IPS-18a (cell line): Measurements from ENCODE around the gene CTLA4.

Experiments
- H3K27ac ChIP-seq: one replicate; pipeline ENCODE4 v1.5.1; 2013; ENCODE audit warnings: low read length
- H3K27me3 ChIP-seq: one replicate; pipeline ENCODE4 v1.6.1; 2013; ENCODE audit warnings: mild to moderate bottlenecking, low read length; ENCODE audit not compliant: control insufficient read depth, insufficient read depth
- H3K36me3 ChIP-seq: one replicate; pipeline ENCODE4 v1.6.1; 2013; ENCODE audit warnings: low read depth, low read length; ENCODE audit not compliant: control insufficient read depth
- H3K4me1 ChIP-seq: one replicate; pipeline ENCODE4 v1.6.1; 2013; ENCODE audit warnings: low read depth, low read length; ENCODE audit not compliant: control insufficient read depth
- H3K4me3 ChIP-seq: one replicate; pipeline ENCODE4 v1.5.1; 2013; ENCODE audit warnings: low read length
- H3K9ac ChIP-seq: one replicate; pipeline ENCODE4 v1.6.1; 2013; ENCODE audit warnings: mild to moderate bottlenecking, low read length, moderate library complexity
- H3K9me3 ChIP-seq: one replicate; pipeline ENCODE4 v1.6.1; 2013; ENCODE audit warnings: low read depth, low read length; ENCODE audit not compliant: control insufficient read depth

Gene CTLA4

DNA sequence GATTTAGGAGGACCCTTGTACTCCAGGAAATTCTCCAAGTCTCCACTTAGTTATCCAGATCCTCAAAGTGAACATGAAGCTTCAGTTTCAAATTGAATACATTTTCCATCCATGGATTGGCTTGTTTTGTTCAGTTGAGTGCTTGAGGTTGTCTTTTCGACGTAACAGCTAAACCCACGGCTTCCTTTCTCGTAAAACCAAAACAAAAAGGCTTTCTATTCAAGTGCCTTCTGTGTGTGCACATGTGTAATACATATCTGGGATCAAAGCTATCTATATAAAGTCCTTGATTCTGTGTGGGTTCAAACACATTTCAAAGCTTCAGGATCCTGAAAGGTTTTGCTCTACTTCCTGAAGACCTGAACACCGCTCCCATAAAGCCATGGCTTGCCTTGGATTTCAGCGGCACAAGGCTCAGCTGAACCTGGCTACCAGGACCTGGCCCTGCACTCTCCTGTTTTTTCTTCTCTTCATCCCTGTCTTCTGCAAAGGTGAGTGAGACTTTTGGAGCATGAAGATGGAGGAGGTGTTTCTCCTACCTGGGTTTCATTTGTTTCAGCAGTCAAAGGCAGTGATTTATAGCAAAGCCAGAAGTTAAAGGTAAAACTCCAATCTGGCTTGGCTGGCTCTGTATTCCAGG is at the start of gene CTLA4:
Gene CTLA4, plus strand, starts transcription at position 211 of the 640 bp plus-strand sequence. Its CDS starts 172 bp downstream, at position 383.
- H3K4me1 ChIP-seq: no peaks in the 10 kb centered on the region
- H3K9me3 ChIP-seq: no peaks in the 10 kb centered on the region
- no peak within 1 kb of the TSS for H3K27ac ChIP-seq
- H3K27me3 ChIP-seq: no peaks in the 10 kb centered on the region
- H3K9ac ChIP-seq: no peak within 1 kb of the TSS
- no peaks in the 10 kb centered on the region for H3K36me3 ChIP-seq
- H3K4me3 ChIP-seq: no peak within 1 kb of the TSS

DNA sequence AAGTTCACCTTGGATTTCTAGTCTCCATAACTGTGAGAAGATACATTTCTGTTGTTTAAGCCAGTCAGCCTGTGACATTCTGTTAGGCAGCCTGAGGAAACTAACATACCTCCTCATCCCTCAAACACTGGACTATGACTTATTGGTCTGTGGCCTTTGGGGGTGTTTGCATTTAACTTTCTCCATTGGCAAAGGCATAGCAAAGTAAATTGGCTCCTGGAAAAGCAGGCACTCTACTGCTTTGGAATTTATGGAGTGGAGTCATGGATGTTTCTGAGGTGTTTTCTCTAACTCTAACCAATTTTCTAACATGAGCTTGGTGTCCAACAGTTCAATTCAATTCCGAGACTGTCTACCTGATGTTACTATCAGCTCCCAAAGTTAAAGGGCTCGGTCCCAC is 48.9 kb upstream of the CTLA4 start:
- no peak overlapping the region for H3K4me3 ChIP-seq
- no peaks in the 10 kb centered on the region for H3K27me3 ChIP-seq
- no peak overlapping the region for H3K27ac ChIP-seq
- no peaks in the 10 kb centered on the region for H3K4me1 ChIP-seq
- H3K9ac ChIP-seq: no peak overlapping the region
- H3K36me3 ChIP-seq: no peaks in the 10 kb centered on the region
- no peaks in the 10 kb centered on the region for H3K9me3 ChIP-seq

DNA sequence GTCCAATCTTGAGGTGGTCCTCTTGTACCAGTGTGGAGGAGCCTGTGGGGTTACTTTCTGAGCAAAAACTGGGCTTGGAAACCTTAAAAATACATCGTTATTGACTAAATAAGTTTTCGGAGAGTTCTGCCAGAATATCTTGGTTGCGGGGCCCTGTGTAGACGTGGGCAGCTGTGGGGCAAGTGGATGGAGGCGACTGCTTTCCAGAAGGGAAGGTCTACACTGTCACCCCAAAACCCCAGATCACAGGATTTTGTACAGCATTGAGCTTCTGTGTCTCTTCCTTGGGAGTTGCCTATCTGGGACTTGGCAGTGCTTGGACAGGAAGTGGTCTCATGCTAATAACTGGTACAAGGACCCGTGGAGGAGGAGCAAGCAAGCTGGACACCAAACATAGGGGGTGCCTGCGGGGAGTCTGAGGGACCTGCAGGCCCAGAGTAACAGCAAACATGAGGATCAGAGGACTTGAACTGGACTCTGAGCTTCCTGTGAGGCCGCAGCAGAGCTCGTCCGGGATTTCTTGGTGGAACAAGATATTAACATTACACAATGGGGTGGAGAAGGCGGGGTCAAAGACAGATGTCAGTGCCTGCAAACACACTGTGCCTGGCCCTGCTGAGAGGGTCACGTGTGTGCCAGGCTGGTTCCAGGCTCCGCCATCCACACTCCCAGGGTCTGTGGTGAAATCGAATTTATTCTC is 48.0 kb upstream of the CTLA4 start:
- H3K27me3 ChIP-seq: no peaks in the 10 kb centered on the region
- no peaks in the 10 kb centered on the region for H3K9me3 ChIP-seq
- H3K36me3 ChIP-seq: no peaks in the 10 kb centered on the region
- H3K4me1 ChIP-seq: no peaks in the 10 kb centered on the region
- no peak overlapping the region for H3K4me3 ChIP-seq
- no peak overlapping the region for H3K27ac ChIP-seq
- H3K9ac ChIP-seq: no peak overlapping the region

DNA sequence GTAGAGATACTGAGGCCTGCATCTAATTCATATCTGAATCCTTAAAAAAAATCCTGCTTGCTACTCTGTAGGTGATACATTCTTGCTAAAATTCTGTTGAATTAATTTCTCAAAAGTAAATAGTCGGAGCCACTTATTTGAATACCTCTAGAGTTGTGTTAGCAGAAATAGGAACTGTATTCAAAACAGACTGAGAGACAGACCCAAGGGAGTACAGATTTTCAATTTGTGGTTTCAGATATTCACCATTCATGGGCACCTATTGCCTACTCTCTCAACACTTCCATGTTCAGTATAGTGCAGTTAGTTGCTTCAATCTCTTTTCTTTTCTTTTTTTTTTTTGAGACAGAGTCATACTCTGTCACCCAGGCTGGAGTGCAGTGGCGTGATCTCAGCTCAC is 46.6 kb upstream of the CTLA4 start:
- H3K9me3 ChIP-seq: no peaks in the 10 kb centered on the region
- H3K36me3 ChIP-seq: no peaks in the 10 kb centered on the region
- H3K27ac ChIP-seq: no peak overlapping the region
- no peak overlapping the region for H3K4me3 ChIP-seq
- H3K27me3 ChIP-seq: no peaks in the 10 kb centered on the region
- H3K4me1 ChIP-seq: no peaks in the 10 kb centered on the region
- H3K9ac ChIP-seq: no peak overlapping the region

DNA sequence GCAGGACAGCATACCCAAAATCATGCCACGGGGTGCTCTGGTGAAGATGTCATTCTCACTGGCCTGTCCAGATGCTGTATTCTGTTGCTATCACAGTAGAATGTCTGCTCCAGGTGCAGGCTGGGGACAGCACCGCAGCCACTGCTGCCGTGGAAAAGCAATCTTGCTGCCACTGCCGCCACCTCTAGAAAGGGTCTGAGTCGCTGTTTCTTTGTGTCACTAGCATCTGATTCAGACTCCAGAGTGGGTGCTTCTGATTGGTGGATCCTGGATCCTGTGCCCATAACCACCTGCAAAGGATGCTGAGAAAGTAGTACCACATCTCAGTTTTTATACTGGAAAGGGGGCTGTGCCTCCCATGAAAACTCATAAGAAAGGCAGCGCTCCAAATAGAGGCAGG is 45.3 kb upstream of the CTLA4 start:
- Histone ChIP-seq H3K4me3 (no peak overlapping the region), H3K9ac (no peak overlapping the region), H3K4me1 (no peaks in the 10 kb centered on the region), H3K27ac (no peak overlapping the region), H3K36me3 (no peaks in the 10 kb centered on the region), H3K27me3 (no peaks in the 10 kb centered on the region), H3K9me3 (no peaks in the 10 kb centered on the region)

DNA sequence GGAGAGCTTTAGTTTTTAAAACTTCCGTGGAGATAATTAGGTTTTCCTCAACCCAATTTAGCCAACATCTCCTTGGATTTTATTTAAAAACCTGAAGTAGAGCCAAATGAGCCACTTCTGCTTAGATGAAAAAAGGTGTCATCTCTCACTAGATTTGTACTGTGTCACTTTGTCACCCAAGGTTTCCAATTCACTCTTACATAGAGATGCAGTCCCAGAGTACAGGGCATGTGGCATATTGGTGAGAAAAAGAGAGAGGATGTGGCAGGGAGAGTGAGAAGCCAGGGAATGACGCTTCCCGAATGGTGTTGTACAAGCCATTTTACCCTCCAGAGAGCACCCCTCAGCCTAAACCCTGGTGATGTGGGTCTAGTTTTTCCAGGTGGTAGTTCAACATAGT is 44.4 kb upstream of the CTLA4 start:
- Histone ChIP-seq H3K4me1 (no peaks in the 10 kb centered on the region), H3K36me3 (no peaks in the 10 kb centered on the region), H3K9me3 (no peaks in the 10 kb centered on the region)

DNA sequence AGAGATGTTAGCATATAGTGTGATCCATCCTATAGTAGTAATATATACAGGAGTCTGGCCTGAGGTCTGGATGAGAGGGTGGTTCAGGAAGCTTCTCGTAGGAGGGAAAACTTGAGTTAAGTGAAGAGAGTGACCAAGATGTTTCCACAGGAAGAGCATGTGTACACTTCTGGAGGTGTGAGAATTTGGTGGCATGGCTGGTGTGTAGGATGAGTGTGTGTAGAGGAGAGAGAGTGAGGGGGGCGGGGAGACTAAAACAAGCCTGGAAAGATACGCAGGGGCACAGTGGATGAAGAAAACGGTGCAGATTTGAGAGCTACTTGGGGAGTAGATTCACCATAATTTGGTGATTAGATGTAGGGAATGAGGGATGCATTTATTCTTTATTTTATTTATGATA is 43.5 kb upstream of the CTLA4 start:
- no peaks in the 10 kb centered on the region for H3K4me1 ChIP-seq

More for the DNA sequence above, 44.4 kb upstream of the CTLA4 start:
- H3K4me3 ChIP-seq: no peak overlapping the region
- H3K9ac ChIP-seq: no peak overlapping the region
- no peak overlapping the region for H3K27ac ChIP-seq
- H3K27me3 ChIP-seq: no peaks in the 10 kb centered on the region

DNA sequence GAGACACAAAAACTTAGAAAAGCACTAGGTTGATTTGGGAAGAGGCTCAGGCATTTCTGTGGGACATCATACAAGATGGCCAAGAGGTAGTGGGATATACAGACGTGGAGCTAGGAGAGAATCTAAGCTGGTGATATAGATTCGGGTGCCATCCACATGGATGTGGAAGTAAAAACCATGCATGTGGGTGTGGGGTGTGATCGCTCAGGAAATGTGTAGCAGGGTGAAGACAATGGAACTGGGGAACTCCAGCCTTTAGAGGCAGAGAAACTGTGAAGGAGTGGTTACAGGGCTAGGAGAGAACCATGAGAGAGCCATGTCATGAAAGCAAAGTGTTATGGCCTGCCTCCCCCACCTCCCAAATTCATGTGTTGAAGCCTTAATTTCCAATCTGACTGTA is 43.0 kb upstream of the CTLA4 start:
- Histone ChIP-seq H3K27me3 (no peaks in the 10 kb centered on the region), H3K36me3 (no peaks in the 10 kb centered on the region), H3K4me3 (no peak overlapping the region), H3K9me3 (no peaks in the 10 kb centered on the region), H3K4me1 (no peaks in the 10 kb centered on the region), H3K9ac (no peak overlapping the region), H3K27ac (no peak overlapping the region)

More for the DNA sequence above, 43.5 kb upstream of the CTLA4 start:
- no peak overlapping the region for H3K27ac ChIP-seq
- no peaks in the 10 kb centered on the region for H3K36me3 ChIP-seq
- no peaks in the 10 kb centered on the region for H3K27me3 ChIP-seq
- H3K9me3 ChIP-seq: no peaks in the 10 kb centered on the region
- no peak overlapping the region for H3K4me3 ChIP-seq
- H3K9ac ChIP-seq: no peak overlapping the region

DNA sequence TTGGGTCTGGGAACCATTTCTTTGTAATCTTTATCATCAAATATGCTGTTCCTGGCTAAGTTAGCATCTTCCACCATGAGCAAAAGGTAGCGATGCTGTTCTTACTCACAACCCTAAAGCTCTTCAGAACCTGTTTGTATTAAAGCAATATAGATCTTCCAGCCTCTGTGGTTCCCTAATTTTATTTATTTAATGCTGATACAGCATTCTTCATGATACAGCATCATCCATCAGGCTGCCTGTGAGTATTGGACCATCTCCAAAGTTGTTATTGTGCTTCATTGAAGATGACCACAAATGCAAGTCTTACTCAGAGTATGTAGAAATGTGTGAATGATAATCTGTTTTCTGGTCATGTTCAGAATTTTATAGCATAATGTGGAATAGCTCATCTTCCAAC is 40.9 kb upstream of the CTLA4 start:
- no peak overlapping the region for H3K27ac ChIP-seq
- no peaks in the 10 kb centered on the region for H3K27me3 ChIP-seq
- no peak overlapping the region for H3K4me3 ChIP-seq
- no peaks in the 10 kb centered on the region for H3K4me1 ChIP-seq
- no peak overlapping the region for H3K9ac ChIP-seq
- no peaks in the 10 kb centered on the region for H3K36me3 ChIP-seq
- no peaks in the 10 kb centered on the region for H3K9me3 ChIP-seq

DNA sequence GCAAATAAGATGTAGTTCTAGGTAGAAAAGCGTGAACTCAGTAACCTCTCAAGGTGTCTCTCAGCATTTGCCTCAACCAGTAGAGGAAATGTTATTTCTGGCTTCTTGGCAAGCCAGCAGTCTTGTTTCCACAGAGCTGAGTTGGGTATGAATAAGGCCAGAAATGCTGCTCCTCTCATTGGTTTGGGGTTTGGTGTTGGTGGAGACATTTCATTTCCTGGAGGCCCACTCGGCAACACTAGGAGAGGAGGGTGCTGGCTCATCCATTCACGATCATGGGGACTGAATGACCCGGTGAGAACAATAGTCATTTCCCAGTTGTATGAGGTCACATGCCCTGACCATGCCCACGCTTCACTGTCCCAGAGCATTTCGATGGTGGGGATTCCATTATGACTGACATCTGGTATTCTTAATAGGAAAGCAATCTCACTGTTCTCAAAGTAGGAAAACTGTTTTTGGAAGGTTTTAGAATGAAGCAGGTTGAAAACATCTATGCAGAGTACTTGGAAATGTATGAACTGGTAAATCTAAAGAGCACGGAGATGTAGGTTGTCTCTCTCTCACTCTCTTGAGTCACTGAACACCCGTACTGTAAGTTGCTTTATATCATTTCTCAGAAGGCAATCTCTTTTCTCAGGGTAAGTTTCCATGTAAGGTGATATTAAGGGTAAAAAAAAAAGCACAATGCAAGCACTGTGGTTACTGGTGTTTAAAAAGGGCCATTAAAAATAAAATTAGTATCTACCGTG is 37.1 kb upstream of the CTLA4 start:
- Histone ChIP-seq H3K36me3 (no peaks in the 10 kb centered on the region), H3K27me3 (no peaks in the 10 kb centered on the region), H3K9ac (no peak overlapping the region), H3K9me3 (no peaks in the 10 kb centered on the region), H3K4me1 (no peaks in the 10 kb centered on the region), H3K27ac (no peak overlapping the region), H3K4me3 (no peak overlapping the region)

DNA sequence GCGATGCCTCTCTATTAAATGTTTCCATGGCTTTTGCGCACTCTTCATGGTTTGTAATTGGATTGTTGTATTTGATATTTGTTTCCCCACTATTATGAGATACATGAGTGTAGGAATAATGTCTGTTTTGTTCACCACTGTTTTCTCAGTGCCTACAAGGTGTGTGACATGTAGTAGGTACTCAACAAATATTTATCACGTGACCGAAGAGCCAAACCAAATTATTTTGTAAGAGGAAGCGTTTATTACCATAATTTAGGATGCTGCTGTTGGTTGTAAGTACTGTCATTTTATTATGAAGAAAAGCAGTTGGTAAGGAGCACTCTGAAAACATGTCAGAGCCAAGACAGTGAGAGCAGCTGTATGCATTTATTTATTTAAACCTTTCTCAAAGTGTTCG is 32.2 kb upstream of the CTLA4 start:
- H3K27ac ChIP-seq: no peak overlapping the region

More for the DNA sequence above, 32.2 kb upstream of the CTLA4 start:
- Histone ChIP-seq H3K4me1 (peaks cover 7% of the 10 kb centered on the region), H3K36me3 (no peaks in the 10 kb centered on the region), H3K9me3 (no peaks in the 10 kb centered on the region), H3K9ac (no peak overlapping the region), H3K27me3 (no peaks in the 10 kb centered on the region), H3K4me3 (no peak overlapping the region)
